HG03095 (cell line): Measurements from ENCODE around the gene SS18.

Experiments used
- ATAC-seq: cut with Tn5 transposase; IDR thresholded peaks from one replicate; pipeline ENCODE4 v1.9.1; 2021; ENCODE audit warnings: moderate library complexity; ENCODE audit not compliant: unreplicated experiment

Gene SS18

GRCh38 chr18:26073758-26074157 is 16.7 kb downstream of the SS18 start:
- no peak for ATAC-seq

DNA sequence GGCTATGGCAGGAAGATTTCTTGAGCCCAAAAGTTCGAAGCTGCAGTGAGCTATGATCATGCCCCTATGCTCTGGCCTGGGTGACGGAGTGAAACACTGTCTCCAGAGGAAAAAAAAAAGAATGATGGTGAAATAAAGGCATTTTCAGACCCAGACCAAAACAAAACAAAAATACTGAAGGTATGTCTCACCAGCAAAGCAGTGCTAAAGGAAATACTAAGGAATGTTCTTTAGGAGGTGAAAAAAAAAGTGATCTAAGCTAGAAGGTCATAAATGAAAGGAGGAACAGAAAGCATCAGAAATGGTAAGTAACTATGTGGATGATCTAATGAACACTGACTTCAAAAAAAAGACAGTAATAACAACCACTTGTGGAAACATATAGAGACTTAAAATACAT is 18.7 kb downstream of the SS18 start:
- ATAC-seq: no peak

- ATAC-seq: no peak
Measured at GRCh38 chr18:26071020-26071419, 19.4 kb downstream of the SS18 start.

DNA sequence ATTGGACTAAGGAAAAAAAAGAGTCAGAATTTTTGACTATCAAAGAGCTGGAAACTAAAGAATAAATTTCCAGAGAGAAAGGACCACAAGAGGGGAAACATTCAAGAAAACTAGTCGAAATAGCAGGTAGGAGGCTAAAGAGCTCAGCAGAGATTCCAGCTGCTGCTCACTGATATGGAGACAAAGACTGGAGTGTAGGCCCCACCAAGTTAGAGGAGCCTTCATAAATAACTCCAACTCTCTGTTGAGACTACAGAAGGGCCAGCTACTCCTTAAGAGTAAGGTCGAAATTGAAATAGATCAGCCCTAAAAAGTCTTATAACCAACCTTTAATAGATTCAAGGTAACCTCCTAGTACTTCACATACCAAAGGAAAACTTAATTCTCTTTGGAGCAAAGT is 31.1 kb downstream of the SS18 start:
- no peak for ATAC-seq

GRCh38 chr18:26057344-26057773 is 33.1 kb downstream of the SS18 start:
- ATAC-seq: no peak

DNA sequence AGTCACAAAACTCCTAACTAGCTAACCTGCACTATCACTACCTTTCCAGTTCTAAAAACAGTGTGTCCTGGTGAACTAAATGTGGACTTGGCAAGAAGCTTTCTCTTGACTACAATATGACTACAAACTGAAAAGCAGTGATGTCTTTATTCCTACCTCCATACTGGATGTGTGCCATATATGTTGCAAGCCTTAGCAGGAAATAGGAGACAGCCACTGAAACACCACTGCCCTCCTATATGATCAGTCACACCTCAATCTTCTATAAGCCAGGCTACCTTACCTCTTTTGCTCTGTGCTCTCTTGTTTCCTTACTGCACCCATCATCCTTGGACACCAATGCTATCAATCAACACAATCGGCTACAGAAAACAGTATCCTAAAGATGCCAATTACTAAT is 34.1 kb downstream of the SS18 start:
- no peak for ATAC-seq

- ATAC-seq: no peak
Measured at GRCh38 chr18:26052505-26052904, 37.9 kb downstream of the SS18 start.

DNA sequence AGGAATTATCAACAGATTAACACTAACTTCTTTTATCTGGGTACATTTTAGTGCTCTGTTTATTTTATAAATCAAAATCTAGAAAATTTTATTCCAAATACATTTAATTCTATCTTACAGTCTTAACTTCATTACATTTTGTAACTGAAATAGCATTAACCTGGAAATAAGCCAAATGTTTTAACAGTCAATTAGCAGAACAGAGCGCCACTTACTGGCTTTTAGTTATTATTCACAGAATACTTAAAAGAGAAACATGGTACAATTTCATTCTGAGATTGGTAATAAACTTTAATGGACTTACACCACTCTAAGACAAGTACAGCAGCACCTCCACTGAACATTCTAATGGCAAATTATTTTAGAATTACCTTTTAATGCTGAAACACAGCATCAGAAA is 38.6 kb downstream of the SS18 start:
- no peak for ATAC-seq

DNA sequence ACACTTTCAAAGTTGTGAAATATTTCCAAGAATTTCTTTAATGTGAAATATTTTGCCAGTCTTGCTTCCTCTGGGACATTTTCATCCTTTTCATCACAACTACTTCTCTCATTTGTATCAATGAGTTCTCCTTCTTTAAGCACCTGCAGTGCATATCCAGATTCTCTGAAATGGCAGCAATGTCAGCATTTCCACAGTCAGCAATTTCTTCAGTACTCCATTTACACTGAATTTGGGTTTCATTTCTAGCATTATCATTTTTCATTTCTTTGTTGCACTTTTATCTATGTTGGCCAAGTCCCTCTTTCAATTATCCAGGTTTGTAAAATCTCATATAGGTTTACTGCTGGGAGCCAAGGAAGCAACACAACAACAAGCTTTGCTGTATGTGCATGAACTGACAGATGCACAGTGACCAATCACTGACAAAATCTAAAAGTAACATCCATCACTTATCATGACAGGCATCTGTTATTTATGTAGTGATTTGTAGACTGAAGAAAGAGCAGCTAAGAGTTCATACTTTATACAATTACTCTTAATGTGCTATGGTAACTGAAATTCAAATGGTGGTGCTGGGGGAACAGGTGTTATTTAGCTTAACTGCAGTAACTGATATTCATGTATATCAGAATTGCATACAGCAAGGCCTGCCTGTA is 43.9 kb downstream of the SS18 start:
- ATAC-seq: no peak

- no peak for ATAC-seq
Measured at GRCh38 chr18:26044807-26045206, 45.6 kb downstream of the SS18 start.

DNA sequence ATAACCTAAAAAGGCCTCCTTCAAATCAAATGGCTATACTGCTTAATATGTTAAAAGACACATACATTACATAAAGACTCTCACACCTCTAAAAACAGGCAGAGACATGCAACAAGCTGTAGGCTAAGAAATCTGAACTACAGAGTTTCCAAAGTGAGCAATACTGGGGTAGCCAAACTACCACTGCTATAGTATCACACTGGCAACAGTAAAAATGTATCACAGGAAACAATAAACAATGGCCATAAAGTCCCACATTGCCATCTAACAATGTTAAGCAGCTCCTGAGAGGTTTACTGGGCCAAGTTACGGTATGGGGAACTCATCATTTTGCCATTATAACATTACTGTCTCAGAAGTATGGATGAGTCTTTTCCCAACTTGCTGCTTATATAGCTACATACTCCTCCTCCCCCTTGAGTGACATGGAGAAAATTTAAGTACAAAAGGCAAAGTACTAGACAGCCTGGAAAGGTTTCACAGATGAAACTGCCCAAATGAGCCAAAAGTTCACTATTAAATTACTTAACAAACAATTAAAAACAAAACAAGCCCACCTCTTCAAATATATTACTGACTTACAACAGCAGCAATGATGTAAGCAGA is 50.3 kb downstream of the SS18 start:
- ATAC-seq: no peak

- ATAC-seq: no peak
Measured at GRCh38 chr18:26039203-26039602, 51.2 kb downstream of the SS18 start.

- ATAC-seq: no peak
Measured at GRCh38 chr18:26036635-26037034, 53.8 kb downstream of the SS18 start.

- ATAC-seq: no peak
Measured at GRCh38 chr18:26034850-26035497, 55.4 kb downstream of the SS18 start.

- ATAC-seq: no peak
Measured at GRCh38 chr18:26022585-26022984, 67.8 kb downstream of the SS18 start.

DNA sequence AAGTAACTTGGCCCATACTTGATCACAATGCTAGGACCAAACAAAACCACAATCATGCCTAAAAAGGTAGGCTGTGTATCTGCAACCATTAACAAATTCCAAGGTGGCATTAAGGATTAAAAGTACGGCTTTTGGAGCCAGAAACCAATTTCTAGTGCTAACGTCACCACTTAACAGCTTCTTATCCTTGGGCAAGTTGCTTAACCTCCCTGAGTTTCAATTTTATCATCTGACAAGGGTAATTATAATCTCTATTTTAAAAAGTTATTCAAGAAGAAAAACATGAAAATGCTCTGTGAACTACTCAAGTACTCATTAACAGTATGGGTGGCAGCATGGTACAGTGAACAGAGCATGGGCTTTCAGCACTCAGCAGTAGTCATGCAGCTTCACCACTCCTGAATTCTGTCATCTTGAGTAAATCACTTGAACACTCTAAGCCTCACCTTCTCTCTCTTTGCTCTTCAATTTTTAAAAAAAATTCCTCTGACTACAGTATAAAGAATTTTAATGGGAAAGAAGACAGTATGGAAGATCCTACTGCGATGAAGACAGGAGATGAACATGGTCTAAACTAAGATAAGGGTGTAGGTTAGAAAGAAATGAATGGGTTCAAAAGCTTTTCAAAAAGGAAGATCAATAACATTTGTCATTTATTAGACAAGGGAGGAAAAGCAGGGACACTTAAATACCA is 69.2 kb downstream of the SS18 start:
- no peak for ATAC-seq

- ATAC-seq: no peak
Measured at GRCh38 chr18:26017929-26018328, 72.5 kb downstream of the SS18 start.

DNA sequence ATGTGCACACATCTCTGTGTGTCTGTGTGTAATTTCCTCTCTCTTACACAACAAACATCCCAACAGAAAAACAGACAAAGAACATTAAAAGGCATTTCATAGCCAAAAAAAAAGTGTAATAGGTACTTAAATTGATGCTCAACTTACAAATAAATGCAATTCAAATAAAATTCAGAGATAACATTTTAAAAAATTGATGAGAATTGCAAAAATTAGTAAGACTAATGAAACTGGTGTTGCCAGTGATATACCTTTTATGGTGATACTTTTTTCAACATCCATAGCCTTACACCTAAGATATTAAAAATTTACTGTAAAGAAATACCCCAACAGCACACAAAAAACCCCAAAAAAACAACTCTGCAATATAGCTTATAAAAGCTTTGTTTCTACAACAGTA is 76.0 kb downstream of the SS18 start:
- ATAC-seq: no peak

DNA sequence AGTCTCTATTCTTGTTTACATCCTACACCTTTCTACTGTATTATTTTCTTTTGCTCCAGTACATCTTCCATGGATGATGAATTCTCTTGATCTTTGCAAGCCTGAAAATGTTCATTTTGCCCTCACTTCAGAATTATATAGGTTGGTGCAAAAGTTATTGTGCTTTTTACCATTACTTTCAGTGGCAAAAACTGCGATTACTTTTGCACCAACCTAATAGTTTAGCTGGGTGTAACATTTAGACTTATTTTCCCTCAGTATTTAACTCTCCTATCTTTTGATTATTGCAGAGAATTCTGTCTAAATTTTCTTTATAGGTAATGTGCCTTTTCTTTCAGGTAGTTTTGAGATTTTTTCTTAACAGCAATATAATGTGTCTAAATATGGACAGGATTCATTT is 81.8 kb downstream of the SS18 start:
- ATAC-seq: no peak

- no peak for ATAC-seq
Measured at GRCh38 chr18:26008096-26008495, 82.3 kb downstream of the SS18 start.

DNA sequence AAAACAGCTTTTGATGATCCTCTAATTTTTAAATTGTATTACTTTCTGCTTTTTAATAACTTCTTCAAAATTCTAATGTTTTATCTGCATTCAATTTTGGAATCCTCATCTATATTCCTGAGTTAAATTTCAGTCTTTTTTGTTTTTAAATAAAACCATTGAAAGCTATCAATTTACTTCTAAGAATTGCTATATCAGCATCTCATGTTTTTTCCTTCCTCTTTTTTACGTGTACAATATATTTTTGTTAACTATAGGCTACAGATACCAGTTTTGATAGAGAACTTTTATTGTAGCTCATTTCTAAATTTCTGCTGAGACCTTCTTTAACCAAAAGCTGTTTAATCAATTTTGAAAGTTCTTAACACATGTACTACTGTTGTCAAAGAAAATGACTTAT is 84.5 kb downstream of the SS18 start:
- no peak for ATAC-seq

GRCh38 chr18:26004832-26005231 is 85.6 kb downstream of the SS18 start:
- ATAC-seq: no peak
